CD4-positive, alpha-beta T cell treated with Interleukin-15 for 4 hours (primary cell): ENCODE results near the gene ERMARD.

ENCODE experiments used
- DNase-seq: peaks from one replicate; pipeline ENCODE4 v3.0.0-alpha.2; 2020; ENCODE audit warnings: low spot score

ERMARD gene

GRCh38 chr6:169825558-169826225, 74.3 kb downstream of the ERMARD start:
- DNase-seq, result no peak

GRCh38 chr6:169826697-169827096, 75.3 kb downstream of the ERMARD start:
- no peak for DNase-seq

- DNase-seq, result no peak
Measured at GRCh38 chr6:169827290-169827717, 75.9 kb downstream of the ERMARD start.

GRCh38 chr6:169828176-169828575, 76.8 kb downstream of the ERMARD start:
- no peak for DNase-seq

- DNase-seq, result no peak
Measured at GRCh38 chr6:169829786-169830185, 78.4 kb downstream of the ERMARD start.

- DNase-seq, result no peak
Measured at GRCh38 chr6:169830876-169831275, 79.5 kb downstream of the ERMARD start.
